Astrocyte of the cerebellum (primary cell): ENCODE results near the gene TRIM24.

Source experiments
- DNase-seq: peaks from one replicate; pipeline ENCODE4 v3.0.0-alpha.2; 2011; ENCODE audit warnings: low read depth
- H3K4me3 ChIP-seq: 2 replicates; pipeline ENCODE4 v1.5.1; 2011; ENCODE audit warnings: mild to moderate bottlenecking, low read depth, low read length, moderate library complexity
- CTCF ChIP-seq: IDR thresholded peaks from 2 replicates; pipeline ENCODE4 v1.5.1; 2012; ENCODE audit warnings: low read length, low read depth, moderate library complexity, mild to moderate bottlenecking; ENCODE audit errors: missing control alignments
- in situ Hi-C: cut with HindIII; loops from 2 replicates; pipeline ENCODE4 v1.10.0; 2017; ENCODE audit warnings: low sequenced_read_pairs

Gene TRIM24

GRCh38 chr7:138590154-138590553 is 130.1 kb downstream of the TRIM24 start:
- no peak for TF ChIP-seq CTCF
- no peak for DNase-seq
- no peak overlapping the region for H3K4me3 ChIP-seq
- in situ Hi-C loops = no loop called here

GRCh38 chr7:138595454-138595853 is 135.4 kb downstream of the TRIM24 start:
- in situ Hi-C loops = no loop called here
- TF ChIP-seq CTCF = no peak
- no peak for DNase-seq
- H3K4me3 ChIP-seq = no peak overlapping the region

- no peak for TF ChIP-seq CTCF
- no peak for DNase-seq
Measured at GRCh38 chr7:138602451-138602850, 142.4 kb downstream of the TRIM24 start.

GRCh38 chr7:138603549-138604318 is 143.7 kb downstream of the TRIM24 start:
- in situ Hi-C loops = no loop called here
- no peak for DNase-seq
- no peak for TF ChIP-seq CTCF
- no peak overlapping the region for H3K4me3 ChIP-seq

More at GRCh38 chr7:138602451-138602850, 142.4 kb downstream of the TRIM24 start:
- no peak overlapping the region for H3K4me3 ChIP-seq
- in situ Hi-C loops = no loop called here

- H3K4me3 ChIP-seq = no peak overlapping the region
- TF ChIP-seq CTCF = no peak
Measured at GRCh38 chr7:138606236-138606635, 146.2 kb downstream of the TRIM24 start.

GRCh38 chr7:138607216-138608126 is 147.4 kb downstream of the TRIM24 start:
- no peak for TF ChIP-seq CTCF
- H3K4me3 ChIP-seq = no peak overlapping the region
- no peak for DNase-seq
- in situ Hi-C loops = no loop called here

More at GRCh38 chr7:138606236-138606635, 146.2 kb downstream of the TRIM24 start:
- no peak for DNase-seq
- in situ Hi-C loops = no loop called here
